ENCODE data around the gene ADAMTS6.

GRCh38 chr5:65413822-65414221, 67.9 kb downstream of the ADAMTS6 start:
- TF ChIP-seq LEF1 (IDR thresholded peaks at IDR 0.05; ENCODE audit: borderline replicate concordance) (no peak), FOXM1 (IDR thresholded peaks at IDR 0.05; ENCODE audit: borderline replicate concordance) (no peak), PKNOX1 (IDR thresholded peaks at IDR 0.05) (no peak), BHLHE40 (IDR thresholded peaks at IDR 0.05; ENCODE audit: borderline replicate concordance) (no peak), ELF4 (IDR thresholded peaks at IDR 0.05) (no peak), SP1 (IDR thresholded peaks at IDR 0.05) (no peak), FOXA1 (IDR thresholded peaks at IDR 0.05) (no peak), ZNF384 (IDR thresholded peaks at IDR 0.05) (no peak), CTBP1 (IDR thresholded peaks at IDR 0.05; ENCODE audit: borderline replicate concordance) (no peak)
